Endothelial cell of umbilical vein (primary cell): ENCODE measurements around the gene ACVR2B. TPM values are rescaled to one million over a fixed set of nuclear protein-coding genes. Genes with fewer than 3 reads are reported as not detected.

Source experiments
- BruUV-seq: library from RNA; stranded (reverse); fragments of 400-500 nt; replicated peaks from 2 replicates; lab custom pipeline; 2021; lab: Mats Ljungman, UMichigan
- CTCF ChIA-PET: fragments of 300-600, 350-600 bp; sonication (Branson Sonifier 250); formaldehyde crosslinking; loops from one replicate; lab custom pipeline; 2021; ENCODE audit warnings: antibody characterized with exemption, inconsistent platforms; lab: Charles Lee
- POLR2A ChIA-PET: fragments of 300-600, 350-600 bp; sonication (Branson Sonifier 250); formaldehyde crosslinking; loops from one replicate; lab custom pipeline; 2021; ENCODE audit warnings: antibody characterized with exemption, inconsistent platforms; lab: Charles Lee
- DNase-seq: peaks from one replicate; pipeline ENCODE4 v3.0.0-alpha.2; 2011; ENCODE audit warnings: low read depth, low spot score
- FAIRE-seq: peaks from 2 replicates; lab custom pipeline; 2011; peaks lifted over from hg19 to GRCh38; lab: Jason Lieb, UNC
- H2AFZ ChIP-seq: 2 replicates; pipeline ENCODE4 v1.6.0; 2012; ENCODE audit warnings: low read depth, low read length, control low read depth, inconsistent platforms
- H3K27ac ChIP-seq: 2 replicates; pipeline ENCODE4 v1.5.1; 2011; ENCODE audit warnings: low read depth, mild to moderate bottlenecking, control low read depth, low read length, moderate library complexity; ENCODE audit not compliant: insufficient read depth
- H3K27me3 ChIP-seq, 2 experiments: 2 replicates each; pipeline versions ENCODE4 v1.6.0 to v1.6.1; 2011; ENCODE audit warnings: low read length in 2 of 2, mixed read lengths in 1 of 2; ENCODE audit not compliant: control insufficient read depth in 2 of 2, insufficient read depth in 2 of 2
- H3K36me3 ChIP-seq, 2 experiments: 2 replicates in 1 of 2; 3 replicates in 1 of 2; pipeline ENCODE4 v1.5.1; 2011; ENCODE audit warnings: low read length in 2 of 2, mild to moderate bottlenecking in 1 of 2, moderate library complexity in 1 of 2; ENCODE audit not compliant: control insufficient read depth in 2 of 2, insufficient read depth in 2 of 2; ENCODE audit errors: extremely low read depth in 1 of 2
- H3K4me1 ChIP-seq: 3 replicates; pipeline ENCODE4 v1.5.1; 2011; ENCODE audit warnings: mild to moderate bottlenecking, low read length; ENCODE audit not compliant: control insufficient read depth, insufficient read depth; ENCODE audit errors: extremely low read depth
- H3K4me2 ChIP-seq: 2 replicates; pipeline ENCODE4 v1.6.1; 2011; ENCODE audit warnings: low read length, control low read depth, mixed read lengths; ENCODE audit not compliant: insufficient read depth
- H3K4me3 ChIP-seq, 3 experiments: fragments of 200-600 bp in 1 of 3; sonication (generic), shearing (Covaris generic) in 1 of 3; replicated peaks in 1 of 3; 2 replicates each; pipeline ENCODE4 v1.5.1; 2011 to 2016; ENCODE audit warnings: control low read depth in 3 of 3, low read length in 3 of 3, mild to moderate bottlenecking in 2 of 3, inconsistent platforms in 1 of 3, low read depth in 1 of 3, moderate library complexity in 1 of 3; ENCODE audit not compliant: insufficient read depth in 1 of 3
- H3K79me2 ChIP-seq: 2 replicates; pipeline ENCODE4 v1.6.0; 2012; ENCODE audit warnings: low read length, inconsistent platforms; ENCODE audit not compliant: control insufficient read depth, insufficient read depth
- H3K9ac ChIP-seq: replicated peaks from 2 replicates; pipeline ENCODE3; 2011; ENCODE audit warnings: low read length, control low read depth; ENCODE audit not compliant: insufficient read depth; ENCODE audit errors: extremely low read depth
- H3K9me1 ChIP-seq: replicated peaks from 3 replicates; pipeline ENCODE4 v1.6.0; 2011; ENCODE audit warnings: mild to moderate bottlenecking, low read length; ENCODE audit not compliant: control insufficient read depth, insufficient read depth; ENCODE audit errors: extremely low read depth
- H3K9me3 ChIP-seq: replicated peaks from 2 replicates; pipeline ENCODE4 v1.5.1; 2012; ENCODE audit warnings: low read length, inconsistent platforms; ENCODE audit not compliant: control insufficient read depth, insufficient read depth
- H4K20me1 ChIP-seq: replicated peaks from 2 replicates; pipeline ENCODE3; 2011; ENCODE audit warnings: mild to moderate bottlenecking, low read length; ENCODE audit not compliant: control insufficient read depth, insufficient read depth; ENCODE audit errors: extremely low read depth
- CTCF ChIP-seq, 2 donors: IDR thresholded peaks; 1 replicate in 1 of 2; 2 replicates in 1 of 2; pipeline ENCODE4 v1.5.1; 2011; ENCODE audit warnings: low read length in 2 of 2, mild to moderate bottlenecking in 2 of 2, moderate library complexity in 2 of 2, control low read depth in 1 of 2, inconsistent platforms in 1 of 2, low read depth in 1 of 2; ENCODE audit not compliant: insufficient read depth in 1 of 2; ENCODE audit errors: extremely low read depth in 1 of 2
- EZH2 ChIP-seq: IDR thresholded peaks from 2 replicates; pipeline ENCODE4 v1.6.1; 2012; ENCODE audit warnings: borderline replicate concordance, low read depth, mild to moderate bottlenecking, moderate library complexity, low read length, inconsistent platforms; ENCODE audit not compliant: severe bottlenecking
- FOS ChIP-seq: IDR thresholded peaks from 2 replicates; pipeline ENCODE4 v1.6.1; 2011; ENCODE audit warnings: mild to moderate bottlenecking, low read length, moderate library complexity, borderline replicate concordance; ENCODE audit not compliant: insufficient read depth
- GATA2 ChIP-seq: IDR thresholded peaks from 2 replicates; pipeline ENCODE4 v1.7.0; 2011; ENCODE audit warnings: low read depth, mild to moderate bottlenecking, moderate library complexity, mixed read lengths, low read length; ENCODE audit not compliant: insufficient read length, insufficient read depth
- JUN ChIP-seq: IDR thresholded peaks from 2 replicates; pipeline ENCODE4 v1.6.1; 2011; ENCODE audit warnings: borderline replicate concordance, low read depth; ENCODE audit not compliant: insufficient read length, insufficient read depth
- MAX ChIP-seq: IDR thresholded peaks from 2 replicates; pipeline ENCODE4 v1.6.1; 2011; ENCODE audit not compliant: insufficient read depth, insufficient read length
- MYC ChIP-seq: IDR thresholded peaks from one replicate; pipeline ENCODE4 v1.6.1; 2011; ENCODE audit warnings: mild to moderate bottlenecking, low read depth, low read length
- POLR2A ChIP-seq: IDR thresholded peaks from 2 replicates; pipeline ENCODE4 v1.6.1; 2012; ENCODE audit warnings: low read depth, mild to moderate bottlenecking, control low read depth, low read length
- POLR2AphosphoS5 ChIP-seq: IDR thresholded peaks from 2 replicates; pipeline ENCODE4 v1.6.1; 2012; ENCODE audit warnings: low read depth, mild to moderate bottlenecking, control low read depth, low read length, moderate library complexity; ENCODE audit not compliant: insufficient read depth
- dilution Hi-C: fragments of 300-500 bp; cut with MboI; formaldehyde crosslinking; loops from one replicate; pipeline ENCODE4 v1.15.0; 2019; ENCODE audit warnings: low sequenced_read_pairs; ENCODE audit not compliant: extremely low pct_ligation_motif_present
- intact Hi-C: fragments of 100-400 bp; cut with micrococcal nuclease; formaldehyde crosslinking; loops from one replicate; pipeline ENCODE4 v1.10.0; 2022
- polyA plus RNA-seq, 4 experiments: library from polyadenylated mRNA; depleted of rRNA in 3 of 4; stranded (reverse) in 3 of 4; unstranded in 1 of 4; fragments of >200 nt; gene quantifications; 2 replicates each; pipeline versions ENCODE4 v1.2.1 to v1.2.3, GENCODE V29; 2011 to 2012; ENCODE audit warnings: missing spikeins in 1 of 4
- total RNA-seq: library from RNA; stranded (reverse); gene quantifications from 2 replicates; pipeline ENCODE4 v1.2.3, GENCODE V29; 2021

ACVR2B gene
- total and polyA plus RNA-seq, 2 donors (not counting 3 experiments of a cell fraction or from before 2014, with no cell fraction given): 2.0 to 4.9 TPM

- no peak for FAIRE-seq
- ChIA-PET CTCF (interaction anchor here (0.9 kb wide), 1 partner anchor 11 kb away, joined by 3 read pairs; no protein-coding TSS in a partner anchor), POLR2A (no interaction called here)
Measured at GRCh38 chr3:38532529-38532928, 78.8 kb downstream of the ACVR2B start.

More at GRCh38 chr3:38532529-38532928, 78.8 kb downstream of the ACVR2B start:
- Histone ChIP-seq H3K4me1 (no peaks in the 10 kb centered on the region), H3K27ac (no peak overlapping the region), H3K9ac (no peak overlapping the region), H3K36me3 (no peaks in the 10 kb centered on the region), H3K4me3 (no peak overlapping the region), H4K20me1 (no peaks in the 10 kb centered on the region), H3K9me1 (no peaks in the 10 kb centered on the region), H2AFZ (no peak overlapping the region), H3K27me3 (no peaks in the 10 kb centered on the region), H3K79me2 (no peaks in the 10 kb centered on the region), H3K9me3 (no peaks in the 10 kb centered on the region), H3K4me2 (no peak overlapping the region)
- dilution Hi-C loops: no loop called here
- intact Hi-C loops: no loop called here
- DNase-seq: no peak
- no TSS peak for BruUV-seq
- TF ChIP-seq FOS (no peak), CTCF (IDR thresholded peaks at IDR 0.05; ENCODE audit: extremely low read depth in 1 of 2, insufficient read depth in 1 of 2, low read depth in 1 of 2, low read length in 2 of 2) (no peak), POLR2AphosphoS5 (no peak), JUN (no peak), MAX (no peak), MYC (no peak), POLR2A (no peak), EZH2 (no peak), GATA2 (no peak)
